GM06990 (cell line): Measurements from ENCODE around the gene TEDC2.
"Not testable (repeated sequence)": the region's sequence is repeated elsewhere in the genome, so short reads cannot be mapped to it uniquely, and the experiment has no call there.

ENCODE experiments used
- DNase-seq: peaks from one replicate; pipeline ENCODE4 v3.0.0-alpha.2; 2011; ENCODE audit not compliant: insufficient read length; ENCODE audit errors: extremely low read depth
- H3K27me3 ChIP-seq: replicated peaks from 2 replicates; pipeline ENCODE4 v1.6.0; 2011; ENCODE audit warnings: low read length; ENCODE audit not compliant: control insufficient read depth, insufficient read depth
- H3K36me3 ChIP-seq: 2 replicates; pipeline ENCODE4 v1.5.1; 2011; ENCODE audit warnings: low read length; ENCODE audit not compliant: control insufficient read depth, insufficient read depth
- H3K4me3 ChIP-seq: replicated peaks from 2 replicates; pipeline ENCODE4 v1.5.1; 2011; ENCODE audit warnings: low read depth, mild to moderate bottlenecking, control low read depth, low read length
- CTCF ChIP-seq: IDR thresholded peaks from 2 replicates; pipeline ENCODE4 v1.5.1; 2011; ENCODE audit warnings: low read length, control low read depth, mild to moderate bottlenecking, inconsistent platforms; ENCODE audit not compliant: insufficient read depth, poor library complexity, severe bottlenecking

The TEDC2 gene

GRCh38 chr16:2476345-2476720 lies 16.4 kb downstream of the TEDC2 start:
- Histone ChIP-seq H3K4me3 (no peak overlapping the region), H3K36me3 (no peaks in the 10 kb centered on the region), H3K27me3 (no peaks in the 10 kb centered on the region; the same call in 1 of the 2 replicates)

GRCh38 chr16:2476741-2477140 lies 16.8 kb downstream of the TEDC2 start:
- H3K27me3 ChIP-seq = no peaks in the 10 kb centered on the region; the same call in 1 of the 2 replicates
- TF ChIP-seq CTCF = no peak
- no peak for DNase-seq
- no peak overlapping the region for H3K4me3 ChIP-seq
- no peaks in the 10 kb centered on the region for H3K36me3 ChIP-seq

More at GRCh38 chr16:2476345-2476720, 16.4 kb downstream of the TEDC2 start:
- DNase-seq = no peak
- no peak for TF ChIP-seq CTCF

GRCh38 chr16:2477327-2477726 lies 17.4 kb downstream of the TEDC2 start:
- no peak for TF ChIP-seq CTCF
- no peak for DNase-seq
- H3K36me3 ChIP-seq = no peaks in the 10 kb centered on the region

GRCh38 chr16:2478279-2478678 lies 18.4 kb downstream of the TEDC2 start:
- TF ChIP-seq CTCF = no peak
- H3K4me3 ChIP-seq = no peak overlapping the region
- no peaks in the 10 kb centered on the region; the same call in 1 of the 2 replicates for H3K27me3 ChIP-seq
- no peaks in the 10 kb centered on the region for H3K36me3 ChIP-seq
- no peak for DNase-seq

More at GRCh38 chr16:2477327-2477726, 17.4 kb downstream of the TEDC2 start:
- no peak overlapping the region for H3K4me3 ChIP-seq
- H3K27me3 ChIP-seq = no peaks in the 10 kb centered on the region; the same call in 1 of the 2 replicates

GRCh38 chr16:2479996-2480395 lies 20.1 kb downstream of the TEDC2 start:
- H3K27me3 ChIP-seq, DNase-seq, H3K4me3 ChIP-seq, H3K36me3 ChIP-seq: not testable (repeated sequence)

- Histone ChIP-seq H3K36me3 (no peaks in the 10 kb centered on the region), H3K4me3 (no peak overlapping the region), H3K27me3 (no peaks in the 10 kb centered on the region)
- DNase-seq = no peak
- no peak for TF ChIP-seq CTCF
Measured at GRCh38 chr16:2480948-2481347, 21.0 kb downstream of the TEDC2 start.
